Loucy (cell line): Measurements from ENCODE around the gene ADAM22.
"Not testable (repeated sequence)": the region's sequence is repeated elsewhere in the genome, so short reads cannot be mapped to it uniquely, and the experiment has no call there.

ENCODE experiments used
- H2AFZ ChIP-seq: fragments of 200-600 bp; sonication (generic); 2 replicates; pipeline ENCODE4 v1.6.0; 2016; ENCODE audit warnings: antibody characterized with exemption, mild to moderate bottlenecking, low read length, moderate library complexity
- H3F3A ChIP-seq: fragments of 200-600 bp; 2 replicates; pipeline ENCODE4 v1.6.0; 2016; ENCODE audit warnings: antibody characterized with exemption, low read depth, mild to moderate bottlenecking
- H3K27me3 ChIP-seq: fragments of 200-600 bp; sonication (generic); 2 replicates; pipeline ENCODE4 v1.6.1; 2014; ENCODE audit warnings: low read length, mild to moderate bottlenecking; ENCODE audit not compliant: insufficient read depth, poor library complexity, severe bottlenecking
- H3K36me3 ChIP-seq: fragments of 200-600 bp; sonication (generic); 2 replicates; pipeline ENCODE4 v1.6.1; 2016; ENCODE audit warnings: low read length; ENCODE audit not compliant: insufficient read depth
- H3K4me1 ChIP-seq: fragments of 200-600 bp; sonication (generic); 2 replicates; pipeline ENCODE4 v1.5.1; 2014; ENCODE audit warnings: low read length, mild to moderate bottlenecking; ENCODE audit not compliant: insufficient read depth, poor library complexity, severe bottlenecking
- H3K4me2 ChIP-seq: fragments of 200-600 bp; sonication (generic); 2 replicates; pipeline ENCODE4 v1.6.0; 2014; ENCODE audit warnings: antibody characterized with exemption, low read length, low read depth, mild to moderate bottlenecking; ENCODE audit not compliant: poor library complexity, severe bottlenecking
- H3K4me3 ChIP-seq: fragments of 200-600 bp; sonication (generic); 2 replicates; pipeline ENCODE4 v1.5.1; 2014; ENCODE audit warnings: low read length, mild to moderate bottlenecking, mixed read lengths; ENCODE audit not compliant: poor library complexity, severe bottlenecking
- H3K79me2 ChIP-seq: fragments of 200-600 bp; sonication (generic); 2 replicates; pipeline ENCODE4 v1.6.1; 2014; ENCODE audit warnings: low read length; ENCODE audit not compliant: insufficient read depth
- H3K9ac ChIP-seq: fragments of 200-600 bp; sonication (generic); 2 replicates; pipeline ENCODE4 v1.6.0; 2014; ENCODE audit warnings: mild to moderate bottlenecking, low read depth, low read length, moderate library complexity; ENCODE audit not compliant: poor library complexity, severe bottlenecking
- H3K9me2 ChIP-seq: fragments of 200-600 bp; sonication (generic); replicated peaks from 2 replicates; pipeline ENCODE4 v1.6.1; 2016; ENCODE audit warnings: low read depth, low read length, mixed read lengths
- H3K9me3 ChIP-seq: fragments of 200-600 bp; sonication (generic); 2 replicates; pipeline ENCODE4 v1.6.1; 2014; ENCODE audit warnings: mild to moderate bottlenecking, antibody characterized with exemption, low read length, low read depth; ENCODE audit not compliant: insufficient read depth
- H4K20me1 ChIP-seq: fragments of 200-600 bp; sonication (generic); 2 replicates; pipeline ENCODE4 v1.6.0; 2014; ENCODE audit warnings: antibody characterized with exemption, low read length, mild to moderate bottlenecking; ENCODE audit not compliant: insufficient read depth, poor library complexity, severe bottlenecking
- CTCF ChIP-seq: fragments of 200-600 bp; sonication (generic); conservative IDR thresholded peaks from 2 replicates; pipeline ENCODE4 v1.5.1; 2014; ENCODE audit warnings: mild to moderate bottlenecking, antibody characterized with exemption, low read length
- EZH2phosphoT487 ChIP-seq: fragments of 200-600 bp; IDR thresholded peaks from 2 replicates; pipeline ENCODE4 v1.6.1; 2018; ENCODE audit warnings: antibody characterized with exemption, mild to moderate bottlenecking, moderate library complexity, borderline replicate concordance

The ADAM22 gene

GRCh38 chr7:87941138-87941537 is 7.1 kb downstream of the ADAM22 start:
- no peak overlapping the region for H3K9ac ChIP-seq
- H3F3A ChIP-seq, result no peaks in the 10 kb centered on the region
- H3K27me3 ChIP-seq, result no peaks in the 10 kb centered on the region
- no peak overlapping the region for H3K4me3 ChIP-seq
- H4K20me1 ChIP-seq, result no peaks in the 10 kb centered on the region
- H3K9me3 ChIP-seq, result no peaks in the 10 kb centered on the region
- peaks cover 6% of the 10 kb centered on the region for H3K79me2 ChIP-seq
- TF ChIP-seq CTCF (no peak), EZH2phosphoT487 (no peak)
- no peak overlapping the region for H3K4me2 ChIP-seq
- H3K9me2 ChIP-seq, result no peaks in the 10 kb centered on the region
- peaks cover 27% of the 10 kb centered on the region for H3K4me1 ChIP-seq
- H2AFZ ChIP-seq, result no peak overlapping the region
- H3K36me3 ChIP-seq, result no peaks in the 10 kb centered on the region

DNA sequence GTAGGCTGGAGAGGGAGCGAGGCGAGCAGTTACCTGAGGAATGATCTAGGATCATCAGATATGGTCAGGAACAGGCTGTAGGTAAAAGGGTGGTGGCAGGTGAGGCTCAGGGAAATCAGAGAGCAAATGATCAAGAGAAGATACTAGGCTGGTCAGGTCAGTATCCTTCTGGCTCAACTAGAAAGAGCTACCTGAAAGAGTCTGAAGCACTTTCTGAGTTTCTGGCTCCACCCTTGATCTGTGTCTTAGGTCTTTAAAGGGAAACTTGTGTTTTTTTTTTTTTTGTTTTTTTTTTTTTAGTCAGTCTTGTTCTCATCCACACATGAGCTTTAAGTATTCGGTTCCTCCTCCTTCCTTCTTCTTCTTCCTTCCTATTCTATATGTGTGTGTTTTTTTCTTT is 10.5 kb downstream of the ADAM22 start:
- peaks cover 16% of the 10 kb centered on the region for H3K4me1 ChIP-seq
- H3K9me2 ChIP-seq, result no peaks in the 10 kb centered on the region
- no peaks in the 10 kb centered on the region for H3K9me3 ChIP-seq
- H3K4me3 ChIP-seq, result no peak overlapping the region
- H3K79me2 ChIP-seq, result peaks cover 4% of the 10 kb centered on the region; the same call in 1 of the 2 replicates
- TF ChIP-seq CTCF, result no peak
- TF ChIP-seq EZH2phosphoT487, result no peak
- H3K4me2 ChIP-seq, result peak overlapping the region; percentile 35
- H3K9ac ChIP-seq, result no peak overlapping the region
- no peak overlapping the region for H2AFZ ChIP-seq
- H3K36me3 ChIP-seq, result no peaks in the 10 kb centered on the region
- H3F3A ChIP-seq, result no peaks in the 10 kb centered on the region
- H4K20me1 ChIP-seq, result no peaks in the 10 kb centered on the region
- H3K27me3 ChIP-seq, result no peaks in the 10 kb centered on the region

DNA sequence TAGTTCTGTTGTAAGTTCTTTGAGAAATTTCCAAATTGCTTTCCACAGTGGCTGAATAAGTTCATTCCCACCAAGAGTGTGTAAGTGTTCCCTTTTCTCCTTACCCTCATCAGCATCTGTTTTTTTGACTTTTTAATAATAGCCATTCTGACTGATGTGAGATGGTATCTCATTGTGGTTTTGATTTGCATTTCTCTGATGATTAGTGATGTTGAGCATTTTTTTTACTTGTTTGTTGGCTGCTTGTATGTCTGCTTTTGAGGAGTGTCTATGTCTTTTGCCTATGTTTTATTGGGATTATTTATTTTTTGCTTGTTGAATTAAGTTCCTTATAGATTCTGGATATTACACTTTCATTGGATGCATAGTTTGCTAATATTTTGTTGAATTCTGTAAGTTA is 11.9 kb downstream of the ADAM22 start:
- H3K36me3 ChIP-seq, H4K20me1 ChIP-seq, H3K9me2 ChIP-seq, H3F3A ChIP-seq, H2AFZ ChIP-seq, H3K79me2 ChIP-seq, H3K4me2 ChIP-seq, H3K9me3 ChIP-seq, H3K9ac ChIP-seq, H3K27me3 ChIP-seq, H3K4me3 ChIP-seq: not testable (repeated sequence)
- H3K4me1 ChIP-seq, result peaks cover 16% of the 10 kb centered on the region

GRCh38 chr7:87948371-87948770 is 14.3 kb downstream of the ADAM22 start:
- H3K4me2 ChIP-seq, result no peak overlapping the region
- no peaks in the 10 kb centered on the region for H3K27me3 ChIP-seq
- no peaks in the 10 kb centered on the region for H3K9me3 ChIP-seq
- no peak for TF ChIP-seq CTCF
- peaks cover 16% of the 10 kb centered on the region for H3K4me1 ChIP-seq
- H4K20me1 ChIP-seq, result no peaks in the 10 kb centered on the region
- H3K9me2 ChIP-seq, result no peaks in the 10 kb centered on the region
- no peak overlapping the region for H3K4me3 ChIP-seq
- no peak overlapping the region for H2AFZ ChIP-seq
- H3K36me3 ChIP-seq, result no peaks in the 10 kb centered on the region
- H3F3A ChIP-seq, result no peaks in the 10 kb centered on the region
- no peak overlapping the region for H3K9ac ChIP-seq
- no peaks in the 10 kb centered on the region for H3K79me2 ChIP-seq
